OCI-LY7 (cell line): ENCODE data around the gene CAV1. TPM values are rescaled to one million over a fixed set of nuclear protein-coding genes. Genes with fewer than 3 reads are reported as not detected.
"Not testable (repeated sequence)": the region's sequence is repeated elsewhere in the genome, so short reads cannot be mapped to it uniquely, and the experiment has no call there.

Experiments
- BruUV-seq: library from RNA; stranded (reverse); fragments of 400-500 nt; replicated peaks from 2 replicates; lab custom pipeline; 2021; lab: Mats Ljungman, UMichigan
- CTCF ChIA-PET: fragments of 300-600 bp; sonication (Branson Sonifier 250); formaldehyde crosslinking; loops from one replicate; lab custom pipeline; 2022; ENCODE audit warnings: antibody characterized with exemption; ENCODE audit not compliant: unreplicated experiment; lab: Charles Lee
- POLR2A ChIA-PET: fragments of 300-600 bp; sonication (Branson Sonifier 250); formaldehyde crosslinking; loops from one replicate; lab custom pipeline; 2022; ENCODE audit warnings: antibody characterized with exemption; lab: Charles Lee
- DNase-seq: peaks from one replicate; pipeline ENCODE4 v3.0.0-alpha.2; 2015; ENCODE audit warnings: low spot score
- H2AFZ ChIP-seq: fragments of 200-600 bp; sonication (generic), shearing (Covaris generic); 2 replicates; pipeline ENCODE4 v1.6.1; 2014; ENCODE audit warnings: mild to moderate bottlenecking, antibody characterized with exemption, low read length, moderate library complexity
- H3K27ac ChIP-seq: fragments of 200-600 bp; sonication (generic); 2 replicates; pipeline ENCODE4 v1.5.1; 2014; ENCODE audit warnings: mixed run types, low read depth, mild to moderate bottlenecking, moderate library complexity, low read length, inconsistent platforms; ENCODE audit not compliant: poor library complexity, severe bottlenecking
- H3K36me3 ChIP-seq: fragments of 200-600 bp; sonication (generic); 2 replicates; pipeline ENCODE4 v1.6.1; 2014; ENCODE audit warnings: mild to moderate bottlenecking, antibody characterized with exemption, low read length, moderate library complexity, mixed read lengths; ENCODE audit not compliant: insufficient read depth
- H3K4me1 ChIP-seq: fragments of 200-600 bp; sonication (generic); 2 replicates; pipeline ENCODE4 v1.5.1; 2014; ENCODE audit warnings: mild to moderate bottlenecking, low read length; ENCODE audit not compliant: insufficient read depth, poor library complexity, severe bottlenecking
- H3K4me2 ChIP-seq: fragments of 200-600 bp; sonication (generic); 2 replicates; pipeline ENCODE4 v1.6.1; 2014; ENCODE audit warnings: mild to moderate bottlenecking, low read length
- H3K4me3 ChIP-seq: fragments of 200-600 bp; sonication (generic); 2 replicates; pipeline ENCODE4 v1.5.1; 2014; ENCODE audit warnings: mild to moderate bottlenecking, low read depth, low read length; ENCODE audit not compliant: poor library complexity, severe bottlenecking
- H3K79me2 ChIP-seq: fragments of 200-600 bp; sonication (generic); 2 replicates; pipeline ENCODE4 v1.6.1; 2016; ENCODE audit warnings: low read depth, mild to moderate bottlenecking, low read length, moderate library complexity, mixed read lengths; ENCODE audit not compliant: insufficient read depth
- H3K9me2 ChIP-seq: fragments of 200-600 bp; sonication (generic); 2 replicates; pipeline ENCODE4 v1.6.1; 2016; ENCODE audit warnings: mild to moderate bottlenecking, low read length, mixed read lengths; ENCODE audit not compliant: insufficient read depth
- H3K9me3 ChIP-seq: fragments of 200-600 bp; sonication (generic); 2 replicates; pipeline ENCODE4 v1.6.1; 2014; ENCODE audit warnings: mild to moderate bottlenecking, mixed run types, low read length, mixed read lengths
- H4K20me1 ChIP-seq: fragments of 200-600 bp; sonication (generic); 2 replicates; pipeline ENCODE4 v1.6.1; 2014; ENCODE audit warnings: mild to moderate bottlenecking, antibody characterized with exemption, low read length, moderate library complexity, mixed read lengths; ENCODE audit not compliant: insufficient read depth
- CTCF ChIP-seq: fragments of 200-600 bp; sonication (generic); conservative IDR thresholded peaks from 2 replicates; pipeline ENCODE4 v1.5.1; 2014; ENCODE audit warnings: mild to moderate bottlenecking, antibody characterized with exemption, low read length, moderate library complexity, mixed read lengths
- EZH2phosphoT487 ChIP-seq: fragments of 200-600 bp; sonication (generic); IDR thresholded peaks from 2 replicates; pipeline ENCODE4 v1.6.1; 2018; ENCODE audit warnings: low read depth, borderline replicate concordance, mild to moderate bottlenecking, mixed run types, antibody characterized with exemption, low read length, moderate library complexity, mixed read lengths
- intact Hi-C: fragments of 100-400 bp; cut with micrococcal nuclease; formaldehyde crosslinking; loops from one replicate; pipeline ENCODE4 v1.10.0; 2022; ENCODE audit not compliant: unreplicated experiment
- total RNA-seq, 2 experiments: library from RNA; depleted of rRNA in 1 of 2; stranded (reverse); fragments of >200 nt in 1 of 2; shearing (Covaris generic) in 1 of 2; gene quantifications; 2 replicates each; pipeline ENCODE4 v1.2.3, GENCODE V29; 2014 to 2022

CAV1 gene
- total RNA-seq, 2 experiments from 2014 or later: not detected

- POLR2A ChIA-PET: no interaction called here
Measured at GRCh38 chr7:116478834-116479233, 46.0 kb upstream of the CAV1 start.

DNA sequence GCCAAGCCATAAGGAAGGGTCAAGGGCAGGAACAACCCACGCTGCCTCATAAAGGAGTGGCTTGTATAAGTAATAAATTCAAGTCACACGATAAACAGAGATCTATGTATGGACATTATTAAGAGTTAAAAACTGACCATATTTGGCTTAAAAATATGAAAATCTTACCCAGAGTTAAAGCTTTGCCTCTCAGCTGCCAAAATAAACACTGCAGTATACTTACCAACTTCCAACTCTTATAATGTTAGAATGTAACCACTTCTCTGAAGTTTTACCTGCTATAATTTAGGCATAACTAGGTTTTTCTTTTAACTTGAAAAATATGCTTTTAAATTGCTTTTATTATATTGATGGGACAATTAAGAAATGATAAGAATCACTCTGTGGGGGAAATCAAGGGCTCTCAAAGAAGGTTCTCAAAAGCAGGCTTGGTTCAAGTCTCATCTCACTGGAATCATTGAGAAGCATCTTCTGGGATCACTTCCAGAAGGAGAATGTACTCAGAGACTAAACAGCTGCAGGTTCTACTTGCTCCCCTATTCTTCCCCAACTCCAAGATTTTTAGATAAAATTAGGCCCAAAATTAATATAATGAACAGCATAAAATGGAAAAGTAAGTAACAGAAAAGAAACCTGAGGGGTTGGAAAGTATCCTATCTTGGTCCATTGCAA, 41.4 kb upstream of the CAV1 start:
- H3K4me1 ChIP-seq: no peaks in the 10 kb centered on the region
- no peak for DNase-seq
- intact Hi-C loops: no loop called here
- no peaks in the 10 kb centered on the region for H4K20me1 ChIP-seq
- TF ChIP-seq EZH2phosphoT487: no peak
- TF ChIP-seq CTCF: no peak
- H3K9me2 ChIP-seq: no peaks in the 10 kb centered on the region
- no peak overlapping the region for H3K27ac ChIP-seq
- no TSS peak for BruUV-seq
- CTCF ChIA-PET: no interaction called here
- H3K9me3 ChIP-seq: no peaks in the 10 kb centered on the region
- no peak overlapping the region for H3K4me3 ChIP-seq
- POLR2A ChIA-PET: no interaction called here
- no peaks in the 10 kb centered on the region for H3K79me2 ChIP-seq
- H2AFZ ChIP-seq: no peak overlapping the region
- H3K4me2 ChIP-seq: no peak overlapping the region
- H3K36me3 ChIP-seq: no peaks in the 10 kb centered on the region

More at GRCh38 chr7:116478834-116479233, 46.0 kb upstream of the CAV1 start:
- Histone ChIP-seq H3K4me3 (no peak overlapping the region), H3K79me2 (no peaks in the 10 kb centered on the region), H3K36me3 (no peaks in the 10 kb centered on the region), H3K9me3 (no peaks in the 10 kb centered on the region), H3K27ac (no peak overlapping the region), H3K4me1 (no peaks in the 10 kb centered on the region), H3K4me2 (no peak overlapping the region), H2AFZ (no peak overlapping the region), H3K9me2 (no peaks in the 10 kb centered on the region), H4K20me1 (no peaks in the 10 kb centered on the region)
- intact Hi-C loops: no loop called here
- CTCF ChIA-PET: no interaction called here
- TF ChIP-seq EZH2phosphoT487: no peak
- TF ChIP-seq CTCF: no peak
- DNase-seq: no peak
- BruUV-seq: no TSS peak

GRCh38 chr7:116484389-116484788, 40.4 kb upstream of the CAV1 start:
- H3K79me2 ChIP-seq, H3K4me1 ChIP-seq, H3K36me3 ChIP-seq, H4K20me1 ChIP-seq, H3K9me2 ChIP-seq, H3K27ac ChIP-seq, H3K9me3 ChIP-seq, H3K4me3 ChIP-seq, CTCF ChIA-PET, DNase-seq, H2AFZ ChIP-seq, H3K4me2 ChIP-seq, intact Hi-C loops, BruUV-seq: not testable (repeated sequence)
- POLR2A ChIA-PET: interaction anchor here (0.6 kb wide), 1 partner anchor 34 kb away, joined by 4 read pairs; no protein-coding TSS in a partner anchor
